HG03045 (cell line): Measurements from ENCODE around the gene FHOD3.
"Not testable (repeated sequence)": the region's sequence is repeated elsewhere in the genome, so short reads cannot be mapped to it uniquely, and the experiment has no call there.

Experiments used
- ATAC-seq: cut with Tn5 transposase; IDR thresholded peaks from one replicate; pipeline ENCODE4 v1.9.1; 2021; ENCODE audit warnings: mild to moderate bottlenecking, moderate library complexity; ENCODE audit not compliant: unreplicated experiment

FHOD3 gene

GRCh38 chr18:36441426-36442240, 144.1 kb downstream of the FHOD3 start:
- ATAC-seq, result no peak

- no peak for ATAC-seq
These were observed 145.2 kb downstream of the FHOD3 start for GRCh38 chr18:36442717-36443116.

- no peak for ATAC-seq
These were observed 148.5 kb downstream of the FHOD3 start for GRCh38 chr18:36446059-36446458.

- ATAC-seq, result no peak
These were observed 151.1 kb downstream of the FHOD3 start for GRCh38 chr18:36448384-36449290.

GRCh38 chr18:36449451-36449850, 151.9 kb downstream of the FHOD3 start:
- ATAC-seq, result no peak

- ATAC-seq, result no peak
These were observed 152.8 kb downstream of the FHOD3 start for GRCh38 chr18:36450264-36450663.

GRCh38 chr18:36451454-36452251, 154.1 kb downstream of the FHOD3 start:
- ATAC-seq, result no peak

- no peak for ATAC-seq
These were observed 156.7 kb downstream of the FHOD3 start for GRCh38 chr18:36454245-36454644.

GRCh38 chr18:36454848-36455458, 157.4 kb downstream of the FHOD3 start:
- ATAC-seq, result no peak

- ATAC-seq, result no peak
These were observed 158.4 kb downstream of the FHOD3 start for GRCh38 chr18:36455931-36456330.

GRCh38 chr18:36456622-36457021, 159.1 kb downstream of the FHOD3 start:
- ATAC-seq, result no peak

GRCh38 chr18:36457683-36458082, 160.2 kb downstream of the FHOD3 start:
- ATAC-seq, result no peak

GRCh38 chr18:36458306-36458705, 160.8 kb downstream of the FHOD3 start:
- ATAC-seq, result no peak

GRCh38 chr18:36459203-36459602, 161.7 kb downstream of the FHOD3 start:
- no peak for ATAC-seq

- no peak for ATAC-seq
These were observed 162.3 kb downstream of the FHOD3 start for GRCh38 chr18:36459786-36460185.

GRCh38 chr18:36460324-36460850, 162.9 kb downstream of the FHOD3 start:
- no peak for ATAC-seq

GRCh38 chr18:36460854-36461253, 163.3 kb downstream of the FHOD3 start:
- ATAC-seq, result no peak

GRCh38 chr18:36461551-36461987, 164.1 kb downstream of the FHOD3 start:
- ATAC-seq, result no peak

- ATAC-seq, result not testable (repeated sequence)
These were observed 166.0 kb downstream of the FHOD3 start for GRCh38 chr18:36463516-36463915.

GRCh38 chr18:36464126-36464651, 166.7 kb downstream of the FHOD3 start:
- no peak for ATAC-seq
